Measurements from ENCODE around the gene SUGP1. TPM values are rescaled to one million over a fixed set of nuclear protein-coding genes. Genes with fewer than 3 reads are reported as not detected.

Gene SUGP1
- total RNA-seq, 1 experiment from 2014 or later: 30.8 TPM

- in situ Hi-C loops (cut with HindIII; ENCODE audit: low pct_unique_long_range_greater_than_20kb, low sequenced_read_pairs): no loop called here
These were observed 24.9 kb upstream of the SUGP1 start for GRCh38 chr19:19345232-19345631.

GRCh38 chr19:19343762-19344161 lies 23.5 kb upstream of the SUGP1 start:
- in situ Hi-C loops (cut with HindIII; ENCODE audit: low pct_unique_long_range_greater_than_20kb, low sequenced_read_pairs): no loop called here
- DNase-seq (ENCODE audit: low read depth): no peak

More at GRCh38 chr19:19345232-19345631, 24.9 kb upstream of the SUGP1 start:
- DNase-seq (ENCODE audit: low read depth): peak; percentile 63

GRCh38 chr19:19343016-19343362 lies 22.7 kb upstream of the SUGP1 start:
- in situ Hi-C loops (cut with HindIII; ENCODE audit: low pct_unique_long_range_greater_than_20kb, low sequenced_read_pairs): no loop called here

GRCh38 chr19:19342086-19343015 lies 22.0 kb upstream of the SUGP1 start:
- in situ Hi-C loops (cut with HindIII; ENCODE audit: low pct_unique_long_range_greater_than_20kb, low sequenced_read_pairs): no loop called here
- peak; percentile 32 for DNase-seq (ENCODE audit: low read depth)

More at GRCh38 chr19:19343016-19343362, 22.7 kb upstream of the SUGP1 start:
- DNase-seq (ENCODE audit: low read depth): no peak

GRCh38 chr19:19341026-19341425 lies 20.7 kb upstream of the SUGP1 start:
- in situ Hi-C loops (cut with HindIII; ENCODE audit: low pct_unique_long_range_greater_than_20kb, low sequenced_read_pairs): no loop called here
- no peak for DNase-seq (ENCODE audit: low read depth)

- no peak for DNase-seq (ENCODE audit: low read depth)
These were observed 17.8 kb upstream of the SUGP1 start for GRCh38 chr19:19338082-19338481.

GRCh38 chr19:19337120-19337519 lies 16.8 kb upstream of the SUGP1 start:
- no peak for DNase-seq (ENCODE audit: low read depth)
- in situ Hi-C loops (cut with HindIII; ENCODE audit: low pct_unique_long_range_greater_than_20kb, low sequenced_read_pairs): no loop called here

More at GRCh38 chr19:19338082-19338481, 17.8 kb upstream of the SUGP1 start:
- in situ Hi-C loops (cut with HindIII; ENCODE audit: low pct_unique_long_range_greater_than_20kb, low sequenced_read_pairs): no loop called here

- in situ Hi-C loops (cut with HindIII; ENCODE audit: low pct_unique_long_range_greater_than_20kb, low sequenced_read_pairs): no loop called here
- DNase-seq (ENCODE audit: low read depth): no peak
These were observed 16.3 kb upstream of the SUGP1 start for GRCh38 chr19:19336597-19336996.

GRCh38 chr19:19335408-19336158 lies 15.3 kb upstream of the SUGP1 start:
- no peak for DNase-seq (ENCODE audit: low read depth)
- in situ Hi-C loops (cut with HindIII; ENCODE audit: low pct_unique_long_range_greater_than_20kb, low sequenced_read_pairs): no loop called here

GRCh38 chr19:19334989-19335344 lies 14.7 kb upstream of the SUGP1 start:
- DNase-seq (ENCODE audit: low read depth): no peak
- in situ Hi-C loops (cut with HindIII; ENCODE audit: low pct_unique_long_range_greater_than_20kb, low sequenced_read_pairs): no loop called here

- no peak for DNase-seq (ENCODE audit: low read depth)
- in situ Hi-C loops (cut with HindIII; ENCODE audit: low pct_unique_long_range_greater_than_20kb, low sequenced_read_pairs): no loop called here
These were observed 14.0 kb upstream of the SUGP1 start for GRCh38 chr19:19334063-19334988.

- no peak for DNase-seq (ENCODE audit: low read depth)
- in situ Hi-C loops (cut with HindIII; ENCODE audit: low pct_unique_long_range_greater_than_20kb, low sequenced_read_pairs): no loop called here
These were observed 8.8 kb upstream of the SUGP1 start for GRCh38 chr19:19329126-19329525.

GRCh38 chr19:19327672-19328071 lies 7.4 kb upstream of the SUGP1 start:
- no peak for DNase-seq (ENCODE audit: low read depth)
- in situ Hi-C loops (cut with HindIII; ENCODE audit: low pct_unique_long_range_greater_than_20kb, low sequenced_read_pairs): no loop called here

GRCh38 chr19:19324059-19324770 lies 3.9 kb upstream of the SUGP1 start:
- in situ Hi-C loops (cut with HindIII; ENCODE audit: low pct_unique_long_range_greater_than_20kb, low sequenced_read_pairs): no loop called here
- no peak for DNase-seq (ENCODE audit: low read depth)

- in situ Hi-C loops (cut with HindIII; ENCODE audit: low pct_unique_long_range_greater_than_20kb, low sequenced_read_pairs): no loop called here
- DNase-seq (ENCODE audit: low read depth): no peak
These were observed 850 bp upstream of the SUGP1 start for GRCh38 chr19:19321141-19321577.

- DNase-seq (ENCODE audit: low read depth): no peak
- in situ Hi-C loops (cut with HindIII; ENCODE audit: low pct_unique_long_range_greater_than_20kb, low sequenced_read_pairs): no loop called here
These were observed 463 bp downstream of the SUGP1 start for GRCh38 chr19:19319732-19320360.

- in situ Hi-C loops (cut with HindIII; ENCODE audit: low pct_unique_long_range_greater_than_20kb, low sequenced_read_pairs): no loop called here
- no peak for DNase-seq (ENCODE audit: low read depth)
These were observed 4.2 kb downstream of the SUGP1 start for GRCh38 chr19:19316082-19316481.
